GM12878 (cell line): ENCODE measurements around the gene INTU. TPM values are rescaled to one million over a fixed set of nuclear protein-coding genes. Genes with fewer than 3 reads are reported as not detected.

Source experiments
- ATAC-seq: fragments of 200-7000 bp; cut with Tn5 transposase; 3 replicates; pipeline ENCODE4 v1.9.1; 2020; ENCODE audit warnings: mild to moderate bottlenecking, moderate library complexity
- Bru-seq: library from RNA; stranded (reverse); fragments of 400-500 nt; gene quantifications from one replicate; lab custom pipeline; 2021; lab: Mats Ljungman, UMichigan
- BruChase-seq, 2 experiments: library from RNA; stranded (reverse); fragments of 400-500 nt; gene quantifications; one replicate each; lab custom pipeline; 2021; lab: Mats Ljungman, UMichigan
- BruUV-seq: library from RNA; stranded (reverse); fragments of 400-500 nt; replicated peaks from 2 replicates; lab custom pipeline; 2021; lab: Mats Ljungman, UMichigan
- CTCF ChIA-PET: fragments of 300-600 bp; sonication (Branson Sonifier 250); formaldehyde crosslinking; extraction: SDS; loops from one replicate; lab custom pipeline; 2021; ENCODE audit warnings: inconsistent platforms; lab: Yijun Ruan, JAX
- POLR2A ChIA-PET: fragments of 350-600 bp; formaldehyde crosslinking; extraction: SDS; loops from one replicate; lab custom pipeline; 2021; ENCODE audit warnings: inconsistent platforms; lab: Charles Lee
- RAD21 ChIA-PET: fragments of 300-600 bp; sonication (Branson Sonifier 250); formaldehyde crosslinking; loops from one replicate; lab custom pipeline; 2023; ENCODE audit warnings: antibody characterized with exemption; ENCODE audit not compliant: unreplicated experiment; lab: Charles Lee
- SMC1A ChIA-PET: fragments of 300-600 bp; sonication (Branson Sonifier 250); formaldehyde crosslinking; loops from one replicate; lab custom pipeline; 2023; ENCODE audit not compliant: unreplicated experiment, uncharacterized antibody; lab: Charles Lee
- DNase-seq: peaks from one replicate; pipeline ENCODE4 v3.0.0-alpha.2; 2011; ENCODE audit warnings: low read depth, low spot score
- FAIRE-seq: peaks from 3 replicates; lab custom pipeline; 2011; peaks lifted over from hg19 to GRCh38; lab: Jason Lieb, UNC
- H2AFZ ChIP-seq: 2 replicates; pipeline ENCODE4 v1.6.0; 2011; ENCODE audit warnings: low read depth, low read length, control low read depth; ENCODE audit not compliant: control insufficient read depth
- H3K27ac ChIP-seq: 2 replicates; pipeline ENCODE4 v1.5.1; 2011; ENCODE audit warnings: control low read depth; ENCODE audit not compliant: control insufficient read depth, insufficient read depth
- H3K27me3 ChIP-seq, 2 experiments: replicated peaks in 1 of 2; 2 replicates each; pipeline versions ENCODE4 v1.6.0 to v1.6.1; 2011; ENCODE audit warnings: low read length in 1 of 2; ENCODE audit not compliant: control insufficient read depth in 2 of 2, insufficient read depth in 2 of 2
- H3K36me3 ChIP-seq, 2 experiments: 2 replicates each; pipeline ENCODE4 v1.5.1; 2011; ENCODE audit warnings: low read length in 1 of 2; ENCODE audit not compliant: control insufficient read depth in 2 of 2, insufficient read depth in 2 of 2
- H3K4me1 ChIP-seq: 2 replicates; pipeline ENCODE4 v1.6.1; 2011; ENCODE audit warnings: mild to moderate bottlenecking, low read length, moderate library complexity, mixed read lengths; ENCODE audit not compliant: control insufficient read depth, insufficient read depth
- H3K4me2 ChIP-seq: 2 replicates; pipeline ENCODE4 v1.6.0; 2011; ENCODE audit warnings: control low read depth; ENCODE audit not compliant: control insufficient read depth, insufficient read depth
- H3K4me3 ChIP-seq: fragments of 200-600 bp; sonication (generic); 2 replicates; pipeline ENCODE4 v1.5.1; 2016
- H3K79me2 ChIP-seq: 2 replicates; pipeline ENCODE4 v1.6.0; 2011; ENCODE audit warnings: low read length; ENCODE audit not compliant: control insufficient read depth, insufficient read depth
- H3K9ac ChIP-seq: 2 replicates; pipeline ENCODE4 v1.8.0; 2011; ENCODE audit warnings: low read length, control low read depth, mixed read lengths; ENCODE audit not compliant: control insufficient read depth, insufficient read depth
- H3K9me3 ChIP-seq: replicated peaks from 3 replicates; pipeline ENCODE4 v1.5.1; 2011; ENCODE audit warnings: mild to moderate bottlenecking, low read length; ENCODE audit not compliant: control insufficient read depth, insufficient read depth
- H4K20me1 ChIP-seq: 2 replicates; pipeline ENCODE4 v1.6.0; 2011; ENCODE audit not compliant: control insufficient read depth, insufficient read depth
- GABPA ChIP-seq: IDR thresholded peaks from 2 replicates; pipeline ENCODE4 v1.6.1; 2014; ENCODE audit warnings: antibody characterized with exemption, low read depth, mild to moderate bottlenecking, inconsistent platforms
- HCFC1 ChIP-seq: fragments of 150-350 bp; IDR thresholded peaks from 2 replicates; pipeline ENCODE4 v1.6.1; 2014; ENCODE audit warnings: low read length
- NFXL1 ChIP-seq: fragments of 450-650 bp; IDR thresholded peaks from 2 replicates; pipeline ENCODE4 v1.6.1; 2017; ENCODE audit warnings: antibody characterized with exemption, mild to moderate bottlenecking, borderline replicate concordance
- NFYA ChIP-seq: IDR thresholded peaks from 2 replicates; pipeline ENCODE4 v1.6.1; 2011; ENCODE audit warnings: low read depth, mild to moderate bottlenecking, low read length, improper control_type of control experiment, borderline replicate concordance
- RB1 ChIP-seq: fragments of 450-650 bp; formaldehyde crosslinking; IDR thresholded peaks from 2 replicates; pipeline ENCODE4 v1.6.1; 2017; ENCODE audit warnings: mild to moderate bottlenecking, borderline replicate concordance
- RFX5 ChIP-seq: IDR thresholded peaks from 2 replicates; pipeline ENCODE4 v1.6.1; 2011; ENCODE audit warnings: low read depth, low read length, improper control_type of control experiment
- SP1 ChIP-seq: IDR thresholded peaks from one replicate; pipeline ENCODE4 v1.6.1; 2011; ENCODE audit warnings: low read depth, low read length
- TBL1XR1 ChIP-seq: IDR thresholded peaks from 2 replicates; pipeline ENCODE4 v1.6.1; 2012; ENCODE audit warnings: low read depth, low read length, improper control_type of control experiment
- TCF12 ChIP-seq: IDR thresholded peaks from 2 replicates; pipeline ENCODE4 v1.6.1; 2011; ENCODE audit warnings: low read depth, mild to moderate bottlenecking, low read length
- YY1 ChIP-seq: IDR thresholded peaks from 2 replicates; pipeline ENCODE4 v1.6.1; 2011; ENCODE audit warnings: low read depth, mild to moderate bottlenecking, low read length
- ZNF622 ChIP-seq: fragments of 450-650 bp; IDR thresholded peaks from 2 replicates; pipeline ENCODE4 v1.6.1; 2017; ENCODE audit warnings: mild to moderate bottlenecking, inconsistent platforms
- WGBS: methylation state at CpG from one replicate; pipeline ENCODE4 v1.1.6; 2016; ENCODE audit warnings: low lambda C conversion rate; ENCODE audit not compliant: insufficient replicate concordance, insufficient coverage; ENCODE audit errors: missing lambda C conversion rate; 5-methylcytosine and 5-hydroxymethylcytosine counted together
- in situ Hi-C: fragments of 300-500 bp; cut with MboI; formaldehyde crosslinking; loops from 9 replicates; pipeline ENCODE4 v1.14.3; 2018; ENCODE audit warnings: mixed read lengths
- intact Hi-C: fragments of 100-400 bp; cut with micrococcal nuclease; formaldehyde crosslinking; loops from one replicate; pipeline ENCODE4 v1.14.2; 2022; ENCODE audit not compliant: unreplicated experiment
- long read RNA-seq, 2 experiments: library from polyadenylated mRNA; unstranded; transcript quantifications; one replicate each; pipeline ENCODE4 v2.0.0, GENCODE V29; 2019 to 2020
- polyA minus RNA-seq, 3 experiments: library from RNA; depleted of rRNA, polyadenylated mRNA; stranded (reverse); fragments of >200 nt; gene quantifications; 2 replicates each; pipeline ENCODE4 v1.2.3, GENCODE V29; 2011
- polyA plus RNA-seq, 11 experiments: library from polyadenylated mRNA; depleted of rRNA in 4 of 11; unstranded in 6 of 11; stranded (reverse) in 5 of 11; fragments of >200 nt; fragmentation: Nextera tagmentation in 4 of 11; fragmentation: Illumina TruSeq in 1 of 11; extraction: Ambion mirVana in 4 of 11; extraction: Trizol in 1 of 11; gene quantifications; 1 replicate in 1 of 11; 2 replicates in 10 of 11; pipeline versions ENCODE4 v1.2.1 to v1.2.3, GENCODE V29; 2011 to 2016; ENCODE audit warnings: inconsistent platforms in 2 of 11, missing spikeins in 2 of 11, low read depth in 1 of 11
- total RNA-seq, 4 experiments: library from RNA; depleted of rRNA in 3 of 4; stranded (reverse); fragments of >200 nt in 3 of 4; fragmentation: Illumina TruSeq in 1 of 4; extraction: Trizol in 1 of 4; gene quantifications; 2 replicates each; pipeline versions ENCODE4 v1.2.1 to v1.2.3, GENCODE V29; 2013 to 2021
- TF ChIP-seq, protein P1 (sequence below): IDR thresholded peaks from 2 replicates; pipeline ENCODE4 v1.6.1; 2011; ENCODE audit warnings: borderline replicate concordance, low read depth, mild to moderate bottlenecking, moderate library complexity, mixed read lengths, low read length; ENCODE audit not compliant: insufficient read depth; ENCODE audit errors: extremely low read length
- TF ChIP-seq, protein P2 (sequence below): IDR thresholded peaks from 2 replicates; pipeline ENCODE4 v1.6.1; 2011; ENCODE audit warnings: low read depth, mild to moderate bottlenecking, low read length, moderate library complexity, borderline replicate concordance; ENCODE audit errors: extremely low read depth

The INTU gene
- 0.02 and 0.20 TPM in 2 replicates for total RNA-seq (2013; cell fraction: nucleolus; rRNA removed)
- total RNA-seq (2014; rRNA removed) = not detected in 2 replicates
- total RNA-seq (2014; rRNA removed; fragmentation: Illumina TruSeq; extraction: Trizol) = under 0.01 TPM in 1 of 2 replicates, not detected in the other
- 0.15 TPM in 1 of 2 replicates, not detected in the other for total RNA-seq (2021)
- not detected for polyA plus RNA-seq (2011; ENCODE audit: low read depth)
- polyA plus RNA-seq (2011; rRNA removed) = 0.03 and 0.04 TPM in 2 replicates
- polyA plus RNA-seq (2011; cell fraction: cytosol; rRNA removed) = 0.02 and 0.04 TPM in 2 replicates
- polyA plus RNA-seq (2011; cell fraction: nucleus; rRNA removed) = 0.07 and 0.13 TPM in 2 replicates
- 0.11 and 0.13 TPM in 2 replicates for polyA plus RNA-seq (2012)
- under 0.01 TPM in 1 of 2 replicates, not detected in the other for polyA plus RNA-seq (2014; fragmentation: Illumina TruSeq; extraction: Trizol)
- polyA plus RNA-seq (2014; fragmentation: Nextera tagmentation; extraction: Ambion mirVana) = under 1 TPM in 1 of 2 experiments, not detected in 1; 0.02 TPM
- polyA plus RNA-seq (2014; rRNA removed) = under 0.01 TPM in 1 of 2 replicates, not detected in the other
- polyA plus RNA-seq (2016; fragmentation: Nextera tagmentation; extraction: Ambion mirVana) = not detected
- polyA minus RNA-seq (2011; rRNA and poly(A)+ RNA removed) = under 0.01 and 0.07 TPM in 2 replicates
- not detected in 2 replicates for polyA minus RNA-seq (2011; cell fraction: cytosol; rRNA and poly(A)+ RNA removed)
- under 0.01 and 0.10 TPM in 2 replicates for polyA minus RNA-seq (2011; cell fraction: nucleus; rRNA and poly(A)+ RNA removed)
- percentile 9 among the genes with signal in this experiment for Bru-seq, nascent RNA
- BruChase-seq, experiment 1, labeled RNA remaining after a 6-hour chase = percentile 8 among the genes with signal in this experiment
- BruChase-seq, experiment 2, labeled RNA remaining after a 2-hour chase = percentile 12 among the genes with signal in this experiment
- long read RNA-seq, experiment 1 = 0 reads
- long read RNA-seq, experiment 2, partial matches to known transcripts = 0 of 3 reads
- long read RNA-seq, experiment 2, other reads (novel, unspliced or antisense) = 3 of 3 reads

DNA sequence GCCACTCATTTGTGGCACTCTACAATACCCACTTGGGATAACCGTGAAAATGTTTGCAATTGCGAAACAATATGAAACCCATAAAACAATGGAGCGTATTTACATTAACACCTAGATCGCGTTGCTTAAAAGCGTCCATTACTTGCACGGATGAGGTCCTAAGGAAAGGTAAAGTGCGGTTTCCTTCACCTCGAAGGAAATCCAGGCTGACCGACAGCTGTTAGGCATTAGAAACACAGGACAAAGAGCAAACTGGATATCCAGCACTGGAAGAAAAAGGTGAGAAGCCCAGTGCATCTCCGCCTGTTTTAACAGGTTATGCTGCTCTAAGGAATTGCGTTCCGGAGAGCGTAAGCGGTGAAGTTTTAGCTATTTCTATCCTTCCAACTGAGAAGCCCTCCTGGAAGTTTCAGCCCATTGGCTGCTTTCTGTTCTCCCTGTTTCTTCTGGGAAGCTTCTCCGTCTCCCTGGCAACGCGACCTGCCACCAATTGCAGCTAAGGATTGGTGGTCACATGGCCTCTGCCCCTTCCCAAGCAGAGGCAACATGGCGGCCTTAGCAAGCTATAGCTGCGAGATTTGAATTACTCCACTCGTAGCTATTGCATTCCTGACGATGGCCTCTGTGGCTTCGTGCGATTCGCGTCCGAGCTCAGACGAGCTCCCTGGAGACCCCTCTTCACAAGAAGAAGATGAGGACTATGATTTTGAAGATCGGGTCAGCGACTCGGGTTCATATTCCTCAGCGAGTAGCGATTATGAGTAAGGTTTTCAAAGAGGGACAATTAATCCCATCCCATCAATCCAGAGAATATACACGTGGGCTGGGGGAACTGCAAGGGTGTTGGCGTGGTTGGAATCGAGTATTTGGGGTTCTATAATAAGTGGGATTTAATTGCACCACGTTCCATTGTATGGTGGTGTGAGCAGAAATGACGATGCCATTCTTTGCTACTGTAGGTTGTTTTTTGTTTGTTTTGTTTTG is at the start of gene INTU:
Gene INTU, plus strand, starts transcription at position 538 of the 984 bp plus-strand sequence. Its CDS starts 78 bp downstream, at position 616.
- SMC1A ChIA-PET = interaction anchor here (0.6 to 1.5 kb wide), 4 partner anchors 26 to 341 kb away, joined by 3 read pairs; no protein-coding TSS in a partner anchor
- RAD21 ChIA-PET = interaction anchor here (1.0 kb wide), 1 partner anchor 101 kb away, joined by 3 read pairs; no protein-coding TSS in a partner anchor
- Histone ChIP-seq H2AFZ (peak within 1 kb of the TSS; percentile 73), H4K20me1 (no peaks in the 10 kb centered on the region), H3K4me3 (peak within 1 kb of the TSS; percentile 49; the same call in 1 of the 2 replicates), H3K36me3 (no peaks in the 10 kb centered on the region), H3K9me3 (no peaks in the 10 kb centered on the region; the same call in 2 of the 3 replicates), H3K27me3 (peaks cover 0 to 2% of the 10 kb centered on the region in 2 experiments; a peak in 2 of 4 replicates), H3K27ac (no peak within 1 kb of the TSS), H3K79me2 (no peaks in the 10 kb centered on the region), H3K4me1 (no peaks in the 10 kb centered on the region), H3K9ac (no peak within 1 kb of the TSS), H3K4me2 (peak within 1 kb of the TSS; percentile 53)
- intact Hi-C loops = no loop called here
- no peak for ATAC-seq
- no TSS peak for BruUV-seq
- 28% methylated on average over 38 of the region's 38 CpGs for WGBS
- POLR2A ChIA-PET = no interaction called here
- in situ Hi-C loops = no loop called here
- CTCF ChIA-PET = no interaction called here
- no peak for FAIRE-seq
- no peak for DNase-seq
- TF ChIP-seq ZNF622 (no peak), HCFC1 (no peak), TBL1XR1 (no peak), RFX5 (no peak), NFYA (no peak), NFXL1 (no peak), RB1 (no peak), YY1 (peak; percentile 80), GABPA (no peak), SP1 (no peak), TCF12 (no peak)
- TF ChIP-seq, protein P1, sequence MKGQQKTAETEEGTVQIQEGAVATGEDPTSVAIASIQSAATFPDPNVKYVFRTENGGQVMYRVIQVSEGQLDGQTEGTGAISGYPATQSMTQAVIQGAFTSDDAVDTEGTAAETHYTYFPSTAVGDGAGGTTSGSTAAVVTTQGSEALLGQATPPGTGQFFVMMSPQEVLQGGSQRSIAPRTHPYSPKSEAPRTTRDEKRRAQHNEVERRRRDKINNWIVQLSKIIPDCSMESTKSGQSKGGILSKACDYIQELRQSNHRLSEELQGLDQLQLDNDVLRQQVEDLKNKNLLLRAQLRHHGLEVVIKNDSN = peak; percentile 71
- TF ChIP-seq, protein P2, sequence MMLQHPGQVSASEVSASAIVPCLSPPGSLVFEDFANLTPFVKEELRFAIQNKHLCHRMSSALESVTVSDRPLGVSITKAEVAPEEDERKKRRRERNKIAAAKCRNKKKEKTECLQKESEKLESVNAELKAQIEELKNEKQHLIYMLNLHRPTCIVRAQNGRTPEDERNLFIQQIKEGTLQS = 0 out of 2 replicates have a peak, but pooled peaks have one; percentile 17
